HG03354 (cell line): Measurements from ENCODE around the gene OTULINL.
A peak's percentile ranks its signal among the peaks of the same experiment; 100 is the strongest.

Experiments
- ATAC-seq: cut with Tn5 transposase; IDR thresholded peaks from one replicate; pipeline ENCODE4 v1.9.1; 2021; ENCODE audit warnings: mild to moderate bottlenecking; ENCODE audit not compliant: unreplicated experiment, poor library complexity, severe bottlenecking

Gene OTULINL

DNA sequence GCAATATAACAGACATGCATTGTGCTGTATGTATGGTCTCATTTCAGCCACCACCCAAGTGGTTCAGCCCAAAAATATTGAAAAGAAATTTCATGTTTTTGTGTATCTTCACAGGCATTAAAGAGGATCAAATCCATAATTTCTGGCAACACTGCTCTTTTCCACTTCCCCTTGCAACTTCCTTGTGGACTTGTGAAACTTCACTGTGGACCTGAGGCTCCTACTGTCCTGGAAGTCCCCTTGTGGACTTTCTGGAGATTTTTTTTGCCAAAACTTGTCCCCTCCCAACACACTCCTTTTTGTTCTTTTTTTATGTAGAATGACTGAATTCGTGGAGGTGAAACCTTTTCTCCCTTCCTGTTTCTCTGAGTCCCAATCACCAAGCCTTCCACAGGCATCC lies 14.3 kb downstream of the OTULINL start:
- peak; percentile 0 for ATAC-seq

DNA sequence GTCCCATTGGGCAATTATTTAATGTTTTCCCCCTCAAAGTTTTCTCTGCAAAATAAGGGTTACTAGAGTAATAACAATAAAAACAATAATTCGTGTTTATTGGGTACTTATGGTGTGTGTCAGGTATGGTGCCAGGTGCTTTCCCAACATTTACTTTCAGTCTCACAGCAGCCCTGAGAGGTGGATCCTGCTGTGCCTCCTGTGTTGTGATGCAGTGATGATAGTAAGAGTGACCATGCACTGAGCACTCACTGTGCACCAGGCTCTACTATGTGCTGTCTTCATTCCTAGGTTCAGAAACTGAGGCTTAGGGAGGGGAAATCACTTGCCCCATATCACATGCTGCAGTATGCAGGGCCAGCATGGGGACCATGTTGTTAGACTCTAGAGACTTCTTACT lies 15.5 kb downstream of the OTULINL start:
- ATAC-seq: no peak

GRCh38 chr5:14598225-14598624 lies 16.6 kb downstream of the OTULINL start:
- no peak for ATAC-seq

DNA sequence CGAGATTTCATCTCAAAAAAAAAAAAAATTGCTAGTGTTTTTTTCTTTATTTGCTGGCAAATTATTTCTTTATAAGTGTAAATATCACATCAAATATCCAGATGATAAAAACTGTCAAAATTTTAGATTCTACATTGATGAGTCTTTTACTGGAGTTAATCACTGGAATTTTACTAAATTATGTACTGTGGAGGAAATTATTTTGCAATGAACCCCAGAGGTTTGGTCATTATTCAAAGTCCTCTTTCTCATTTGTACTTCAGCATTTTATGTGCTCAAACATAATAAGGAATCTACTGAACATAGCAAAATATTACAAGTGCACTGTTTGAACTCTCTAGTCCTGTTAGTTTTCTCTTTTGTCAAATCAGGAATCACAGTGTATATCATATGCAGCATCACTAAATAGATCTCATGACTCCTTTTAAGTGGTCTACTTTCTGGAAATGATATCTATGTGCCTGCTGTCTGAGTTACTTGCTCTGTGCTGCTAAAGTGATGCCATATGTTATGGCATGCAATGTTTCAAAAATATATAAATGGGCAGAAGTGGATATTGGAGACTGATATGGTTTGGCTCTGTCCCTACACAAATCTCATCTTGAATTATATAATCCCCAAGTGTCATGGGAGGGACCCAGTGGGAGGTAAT lies 18.0 kb downstream of the OTULINL start:
- ATAC-seq: no peak

DNA sequence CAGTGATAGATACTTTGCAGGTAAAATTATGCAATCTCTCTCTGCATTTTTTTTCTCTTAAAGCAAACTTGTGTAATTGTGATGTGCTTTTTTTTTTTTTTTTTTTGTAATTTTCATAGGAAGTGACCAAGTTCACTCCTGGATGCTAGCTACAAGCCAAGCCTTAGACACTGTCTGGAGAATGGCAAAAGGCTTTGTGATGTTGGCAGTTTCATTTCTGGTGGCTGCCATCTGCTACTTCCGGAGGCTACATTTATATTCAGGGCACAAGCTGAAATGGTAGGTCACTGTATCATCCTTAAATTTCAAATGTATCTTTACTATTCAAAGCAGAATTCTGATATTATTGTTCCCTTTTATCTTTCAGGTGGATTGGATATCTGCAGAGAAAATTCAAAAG lies 19.3 kb downstream of the OTULINL start:
- no peak for ATAC-seq

DNA sequence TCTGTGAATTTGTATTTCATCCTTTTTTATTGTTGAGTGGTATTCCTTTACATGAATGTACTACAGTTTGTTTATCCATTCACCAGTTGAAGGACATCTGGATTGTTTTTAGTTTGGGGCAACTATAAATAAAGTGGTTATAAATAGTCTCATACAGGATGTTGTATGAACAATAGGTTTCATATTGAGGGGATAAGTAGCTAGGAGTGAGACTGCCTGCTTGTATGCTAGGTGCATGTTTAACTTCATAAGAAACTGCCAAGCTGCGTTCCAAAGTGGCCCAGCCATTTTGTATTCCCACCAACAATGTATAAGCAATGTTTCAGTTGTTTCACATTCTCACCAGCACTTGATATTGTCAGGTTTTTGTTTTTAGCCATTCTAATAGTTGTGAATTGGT lies 21.5 kb downstream of the OTULINL start:
- no peak for ATAC-seq

- ATAC-seq: no peak
Measured at GRCh38 chr5:14607104-14607503, 25.5 kb downstream of the OTULINL start.

DNA sequence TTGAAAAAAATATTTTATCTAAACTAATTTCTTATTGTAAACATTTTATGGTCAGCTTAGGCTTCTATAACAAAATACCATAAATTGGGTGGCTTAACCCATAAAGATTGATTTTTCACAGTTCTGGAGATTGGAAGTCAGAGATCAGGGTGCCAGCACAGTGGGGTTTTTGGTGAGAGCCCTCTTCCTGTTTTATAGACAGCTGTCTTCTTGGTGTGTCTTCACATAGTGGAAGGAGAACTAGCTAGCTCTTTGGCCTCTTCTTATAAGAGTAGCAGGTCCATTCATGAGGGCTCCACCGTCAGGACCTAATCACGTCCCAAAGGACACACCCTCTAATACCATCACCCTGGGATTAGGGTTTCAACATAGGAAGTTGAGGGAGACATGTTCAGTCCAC lies 26.6 kb downstream of the OTULINL start:
- ATAC-seq: no peak

DNA sequence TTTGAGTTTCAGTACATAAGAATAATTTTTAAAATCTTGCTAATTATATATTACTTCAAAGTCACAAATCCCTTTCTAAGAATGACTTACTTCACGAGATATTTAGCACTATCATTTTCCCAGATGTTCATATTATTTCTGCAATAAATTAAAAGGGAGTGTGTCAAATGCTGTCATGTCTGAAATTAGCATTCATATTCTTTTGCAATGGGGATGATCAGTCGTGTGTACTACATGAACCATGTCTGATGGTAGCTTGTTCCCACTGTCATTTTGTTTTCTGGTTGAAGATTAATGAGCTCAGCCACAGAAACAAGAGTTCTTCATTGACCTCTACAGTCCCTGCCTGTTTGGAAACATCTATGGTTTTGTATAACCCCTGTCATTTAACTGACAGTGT lies 30.1 kb downstream of the OTULINL start:
- ATAC-seq: no peak

GRCh38 chr5:14614490-14614889 lies 32.9 kb downstream of the OTULINL start:
- no peak for ATAC-seq

- no peak for ATAC-seq
Measured at GRCh38 chr5:14615365-14615764, 33.8 kb downstream of the OTULINL start.

DNA sequence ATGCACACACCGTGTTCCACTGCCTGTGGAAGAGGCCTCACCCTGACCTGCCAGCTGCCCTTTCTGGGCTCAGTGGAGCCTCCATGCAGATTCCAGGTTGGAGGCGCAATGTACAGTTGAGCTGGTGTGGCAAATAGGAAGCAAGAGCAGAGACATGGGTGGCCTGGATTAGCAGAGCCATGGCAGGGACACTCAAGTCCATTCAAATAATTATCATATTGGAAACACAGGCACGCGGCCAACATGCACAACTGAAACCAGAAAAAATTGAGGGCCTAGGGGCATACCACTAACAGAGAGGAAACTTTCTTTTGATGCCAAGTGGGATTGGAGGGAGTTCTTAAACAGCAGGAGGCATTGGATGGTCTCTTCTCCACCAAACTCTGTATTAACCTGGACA lies 35.8 kb downstream of the OTULINL start:
- no peak for ATAC-seq

DNA sequence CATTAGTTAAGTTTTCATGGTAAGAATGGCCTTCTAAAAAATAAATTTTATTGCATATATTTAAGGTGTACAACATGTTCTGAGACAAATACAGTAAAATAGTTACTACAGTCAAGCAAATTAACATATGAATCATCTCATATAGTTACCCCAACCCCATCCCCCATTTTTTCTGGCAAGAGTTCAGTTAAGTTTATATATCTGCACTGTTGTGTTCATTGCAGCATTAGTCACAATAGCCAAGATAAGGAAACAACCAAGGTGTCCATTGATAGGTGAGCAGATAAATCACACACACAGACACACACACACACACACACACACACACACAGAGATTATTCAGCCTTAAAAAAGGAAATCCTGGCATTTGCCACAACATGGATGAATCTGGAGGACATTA lies 45.7 kb downstream of the OTULINL start:
- ATAC-seq: no peak

DNA sequence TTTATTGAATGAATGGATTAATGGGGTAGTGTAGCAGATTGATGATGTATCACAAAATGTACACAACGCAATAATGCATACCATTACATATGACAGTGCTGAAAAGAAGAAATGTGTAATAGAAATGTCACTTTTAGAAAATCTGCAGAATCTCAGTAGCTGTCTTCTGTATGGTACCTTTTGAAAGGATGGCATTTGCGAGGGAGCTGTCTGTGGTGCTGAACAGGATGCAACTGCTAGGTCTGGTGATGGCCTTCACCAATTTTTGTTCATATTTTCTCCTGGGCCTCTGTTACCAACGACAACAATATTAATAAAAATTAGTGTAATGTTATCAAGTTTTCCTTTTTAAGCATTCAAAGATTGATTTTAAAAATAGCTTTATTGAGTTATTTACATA lies 46.8 kb downstream of the OTULINL start:
- peak; percentile 44 for ATAC-seq

- no peak for ATAC-seq
Measured at GRCh38 chr5:14630671-14631070, 49.1 kb downstream of the OTULINL start.

DNA sequence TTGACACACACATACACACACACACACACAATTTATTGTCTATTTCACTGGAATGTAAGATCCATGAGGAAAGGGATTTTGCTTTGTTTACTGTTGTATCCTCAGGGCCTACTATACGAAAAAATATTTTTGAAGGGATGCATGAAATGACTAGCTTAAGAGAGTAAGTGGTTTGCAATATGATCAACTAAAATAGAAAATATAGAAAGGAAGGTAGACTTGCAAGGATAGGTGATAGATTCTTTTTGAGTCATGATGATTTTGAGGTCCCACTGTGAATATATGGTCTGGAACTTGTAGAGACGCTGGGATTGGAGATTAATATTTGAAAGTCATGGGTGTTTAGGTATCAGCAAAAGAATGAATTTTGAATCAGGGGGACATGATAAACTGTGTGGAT lies 54.1 kb downstream of the OTULINL start:
- no peak for ATAC-seq

DNA sequence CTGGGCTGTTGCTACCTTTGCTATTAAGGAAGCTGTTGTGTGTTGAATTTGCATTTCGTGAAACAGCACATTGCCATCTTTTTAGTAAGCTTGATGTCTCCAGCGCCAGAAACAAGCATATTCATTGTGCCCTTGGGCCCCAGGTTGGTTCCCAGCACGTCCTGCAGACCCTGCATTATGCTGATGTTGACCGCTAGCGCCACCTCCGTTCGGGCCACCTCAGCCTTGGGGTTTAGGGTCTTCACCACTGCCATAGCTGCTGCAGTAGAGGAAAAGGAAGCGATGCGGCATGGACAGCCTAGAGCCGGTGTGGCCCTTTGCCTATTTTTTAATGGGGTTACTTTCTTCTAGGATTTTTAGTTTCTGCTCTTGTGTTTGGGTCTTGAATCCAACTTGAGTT lies 59.2 kb downstream of the OTULINL start:
- ATAC-seq: no peak

DNA sequence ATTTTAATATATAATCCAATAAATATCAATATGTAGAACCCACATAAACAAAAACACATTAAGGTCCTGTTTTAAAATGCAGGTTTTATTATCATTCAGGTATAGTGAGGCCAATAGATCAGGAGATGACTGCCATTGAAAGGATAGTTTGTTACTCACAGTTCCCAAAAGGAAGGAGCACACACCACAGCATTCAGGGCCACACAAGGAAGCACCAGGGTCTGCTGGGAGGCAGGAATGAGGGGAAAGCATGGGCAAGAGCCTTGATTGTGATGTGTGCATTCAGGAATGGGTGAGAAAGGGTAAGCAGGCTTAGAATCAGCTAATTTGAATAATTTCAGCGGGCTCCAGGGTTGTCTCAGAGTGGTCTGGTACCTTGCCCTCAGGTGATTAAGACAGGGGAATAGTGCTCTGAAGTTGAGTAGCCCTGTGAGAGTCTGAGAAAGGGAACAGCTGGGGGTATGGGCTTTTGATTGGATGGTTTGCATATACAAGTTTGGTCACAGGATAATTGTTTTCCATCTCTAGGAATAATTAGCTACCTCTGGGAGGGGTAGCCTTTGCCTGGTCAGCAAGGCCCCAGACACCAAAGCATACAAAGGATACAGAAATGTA lies 63.1 kb downstream of the OTULINL start:
- ATAC-seq: no peak

DNA sequence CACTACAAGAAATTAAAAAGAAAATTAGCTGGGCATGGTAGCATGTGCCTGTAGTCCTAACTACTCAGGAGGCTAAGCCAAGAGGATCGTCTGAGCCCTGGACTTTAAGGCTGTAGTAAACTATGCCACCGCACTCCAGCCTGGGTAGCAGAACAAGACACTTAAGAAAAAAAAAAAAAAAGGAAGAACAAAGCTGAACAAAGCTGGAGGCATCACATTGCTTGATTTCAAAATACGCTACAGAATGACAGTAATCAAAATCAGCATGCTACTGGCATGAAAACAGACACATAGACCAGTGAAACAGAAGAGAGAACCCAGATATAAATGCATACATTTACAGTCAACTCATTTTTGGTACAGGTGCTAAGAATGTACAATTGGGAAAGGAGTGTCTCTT lies 68.5 kb downstream of the OTULINL start:
- ATAC-seq: no peak

DNA sequence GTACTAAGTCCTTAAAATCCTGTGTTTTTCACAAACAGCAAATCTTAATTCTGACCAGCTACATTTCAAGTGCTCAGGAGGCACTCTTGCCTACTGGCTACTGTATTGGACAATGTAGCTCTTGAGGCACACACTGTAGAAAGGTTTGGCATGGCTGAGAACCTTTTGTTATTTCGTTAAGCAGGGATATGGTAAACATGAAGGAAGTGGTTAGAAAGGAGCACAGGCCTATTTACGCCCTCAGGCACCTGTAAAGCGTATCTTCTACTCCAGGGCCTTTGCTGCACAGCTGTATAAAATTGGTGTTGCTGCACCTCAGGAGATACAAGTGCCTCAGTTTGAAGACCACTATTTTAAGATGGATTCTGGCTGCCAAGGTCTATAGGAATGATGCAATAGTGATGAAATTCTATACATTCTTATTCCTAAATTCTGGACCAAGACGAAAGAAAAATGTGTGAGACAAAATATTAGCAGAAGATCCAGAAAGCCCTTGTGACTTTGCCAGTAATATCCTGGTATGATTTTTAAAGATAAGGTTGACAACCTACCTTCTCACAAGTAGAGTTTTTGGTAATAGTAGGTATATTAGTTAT lies 73.7 kb downstream of the OTULINL start:
- no peak for ATAC-seq

DNA sequence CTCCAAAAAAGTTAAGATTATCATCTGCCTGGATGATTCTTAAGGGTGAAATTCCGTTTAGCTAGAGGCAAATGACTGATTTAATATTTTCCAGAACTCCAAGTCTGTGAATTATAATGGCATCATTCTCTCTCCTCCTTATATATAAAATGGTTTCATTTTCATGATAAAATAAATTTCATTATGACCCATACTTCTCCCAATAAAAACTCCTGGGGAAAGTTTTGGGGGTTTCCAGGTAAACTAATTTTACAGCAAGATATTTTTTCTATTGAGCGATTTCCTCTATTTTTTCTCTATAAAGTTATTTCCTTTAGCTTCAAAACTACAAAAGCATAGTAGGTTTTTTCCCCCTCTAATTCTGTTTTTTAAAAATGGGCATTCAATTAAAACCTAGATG lies 75.3 kb downstream of the OTULINL start:
- no peak for ATAC-seq
